PFSK-1 (cell line): ENCODE results near the gene TTLL11.

Experiments
- FOXP2 ChIP-seq: optimal IDR thresholded peaks from 2 replicates; pipeline ENCODE3; 2011; ENCODE audit warnings: borderline replicate concordance, control low read depth, inconsistent platforms; ENCODE audit not compliant: insufficient read depth; ENCODE audit errors: extremely low read length, extremely low read depth
- POLR2AphosphoS5 ChIP-seq: IDR thresholded peaks from 2 replicates; pipeline ENCODE4 v1.6.1; 2012; ENCODE audit warnings: low read depth, mild to moderate bottlenecking, control low read depth, low read length, moderate library complexity
- SIN3A ChIP-seq: IDR thresholded peaks from 2 replicates; pipeline ENCODE4 v1.6.1; 2012; ENCODE audit warnings: mild to moderate bottlenecking, low read length, moderate library complexity, borderline replicate concordance; ENCODE audit not compliant: insufficient read depth
- TAF1 ChIP-seq: IDR thresholded peaks from 2 replicates; pipeline ENCODE4 v1.6.1; 2012; ENCODE audit warnings: low read length, control low read depth, borderline replicate concordance; ENCODE audit not compliant: insufficient read depth
- TF ChIP-seq, protein P1 (sequence below), 2 experiments: IDR thresholded peaks; 2 replicates each; pipeline versions ENCODE4 v1.6.1 to v1.8.0; 2011 to 2012; ENCODE audit warnings: low read depth in 2 of 2, low read length in 2 of 2, control low read depth in 1 of 2, inconsistent platforms in 1 of 2, mild to moderate bottlenecking in 1 of 2, moderate library complexity in 1 of 2; ENCODE audit not compliant: insufficient read depth in 1 of 2

DNA sequence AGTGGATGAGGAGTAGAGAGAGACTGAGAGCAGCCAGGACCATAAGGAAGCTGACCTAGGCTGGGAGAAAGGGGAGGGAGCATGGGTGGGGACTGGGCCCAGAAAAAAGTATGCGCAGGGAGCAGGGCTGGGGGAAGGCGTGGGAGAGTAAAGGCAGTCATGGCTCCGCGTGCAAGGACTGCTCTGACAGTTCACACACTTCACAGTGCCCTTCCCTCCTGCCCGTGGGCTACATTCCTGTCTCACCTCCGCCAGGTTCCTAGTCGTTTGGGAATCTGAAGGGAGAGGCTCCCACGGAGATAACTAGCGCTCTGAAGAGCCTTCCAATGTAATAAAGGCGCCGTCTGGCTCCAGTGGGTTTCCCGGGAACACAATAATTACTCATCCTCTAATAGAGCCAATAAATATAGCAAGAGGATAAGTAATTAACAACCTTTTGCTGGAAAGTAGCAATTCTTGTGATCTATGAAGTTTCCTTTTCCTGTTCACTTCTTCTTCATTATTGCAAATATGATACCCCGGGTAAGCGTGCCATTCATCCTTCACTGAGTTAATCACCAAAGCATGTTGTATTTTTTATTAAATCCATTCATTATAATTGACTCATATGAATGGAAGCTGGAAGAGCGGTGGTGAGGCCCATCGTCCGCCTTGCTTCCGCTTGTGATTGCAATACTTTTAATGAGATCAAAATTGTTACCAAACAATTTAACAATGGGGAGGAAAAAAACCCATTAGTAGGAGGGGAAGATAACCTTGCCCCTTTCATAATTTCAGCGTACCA, 39.3 kb downstream of the TTLL11 start:
- TF ChIP-seq, protein P1, sequence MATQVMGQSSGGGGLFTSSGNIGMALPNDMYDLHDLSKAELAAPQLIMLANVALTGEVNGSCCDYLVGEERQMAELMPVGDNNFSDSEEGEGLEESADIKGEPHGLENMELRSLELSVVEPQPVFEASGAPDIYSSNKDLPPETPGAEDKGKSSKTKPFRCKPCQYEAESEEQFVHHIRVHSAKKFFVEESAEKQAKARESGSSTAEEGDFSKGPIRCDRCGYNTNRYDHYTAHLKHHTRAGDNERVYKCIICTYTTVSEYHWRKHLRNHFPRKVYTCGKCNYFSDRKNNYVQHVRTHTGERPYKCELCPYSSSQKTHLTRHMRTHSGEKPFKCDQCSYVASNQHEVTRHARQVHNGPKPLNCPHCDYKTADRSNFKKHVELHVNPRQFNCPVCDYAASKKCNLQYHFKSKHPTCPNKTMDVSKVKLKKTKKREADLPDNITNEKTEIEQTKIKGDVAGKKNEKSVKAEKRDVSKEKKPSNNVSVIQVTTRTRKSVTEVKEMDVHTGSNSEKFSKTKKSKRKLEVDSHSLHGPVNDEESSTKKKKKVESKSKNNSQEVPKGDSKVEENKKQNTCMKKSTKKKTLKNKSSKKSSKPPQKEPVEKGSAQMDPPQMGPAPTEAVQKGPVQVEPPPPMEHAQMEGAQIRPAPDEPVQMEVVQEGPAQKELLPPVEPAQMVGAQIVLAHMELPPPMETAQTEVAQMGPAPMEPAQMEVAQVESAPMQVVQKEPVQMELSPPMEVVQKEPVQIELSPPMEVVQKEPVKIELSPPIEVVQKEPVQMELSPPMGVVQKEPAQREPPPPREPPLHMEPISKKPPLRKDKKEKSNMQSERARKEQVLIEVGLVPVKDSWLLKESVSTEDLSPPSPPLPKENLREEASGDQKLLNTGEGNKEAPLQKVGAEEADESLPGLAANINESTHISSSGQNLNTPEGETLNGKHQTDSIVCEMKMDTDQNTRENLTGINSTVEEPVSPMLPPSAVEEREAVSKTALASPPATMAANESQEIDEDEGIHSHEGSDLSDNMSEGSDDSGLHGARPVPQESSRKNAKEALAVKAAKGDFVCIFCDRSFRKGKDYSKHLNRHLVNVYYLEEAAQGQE (IDR thresholded peaks at IDR 0.05; ENCODE audit: insufficient read depth in 1 of 2, low read depth in 2 of 2, low read length in 2 of 2) = 0 out of 4 replicates have a peak, but pooled peaks of 1 of the 2 experiments have one; percentile 11
- TF ChIP-seq TAF1 (no peak), POLR2AphosphoS5 (0 out of 2 replicates have a peak, but pooled peaks have one; percentile 9), SIN3A (no peak), FOXP2 (no peak)
